ENCODE data around the gene CHST10. TPM values are rescaled to one million over a fixed set of nuclear protein-coding genes. Genes with fewer than 3 reads are reported as not detected.

Gene CHST10
- total and polyA plus RNA-seq, 5 donors from 2014 or later = 0.20 to 0.81 (median 0.75) TPM; not detected in 2

DNA sequence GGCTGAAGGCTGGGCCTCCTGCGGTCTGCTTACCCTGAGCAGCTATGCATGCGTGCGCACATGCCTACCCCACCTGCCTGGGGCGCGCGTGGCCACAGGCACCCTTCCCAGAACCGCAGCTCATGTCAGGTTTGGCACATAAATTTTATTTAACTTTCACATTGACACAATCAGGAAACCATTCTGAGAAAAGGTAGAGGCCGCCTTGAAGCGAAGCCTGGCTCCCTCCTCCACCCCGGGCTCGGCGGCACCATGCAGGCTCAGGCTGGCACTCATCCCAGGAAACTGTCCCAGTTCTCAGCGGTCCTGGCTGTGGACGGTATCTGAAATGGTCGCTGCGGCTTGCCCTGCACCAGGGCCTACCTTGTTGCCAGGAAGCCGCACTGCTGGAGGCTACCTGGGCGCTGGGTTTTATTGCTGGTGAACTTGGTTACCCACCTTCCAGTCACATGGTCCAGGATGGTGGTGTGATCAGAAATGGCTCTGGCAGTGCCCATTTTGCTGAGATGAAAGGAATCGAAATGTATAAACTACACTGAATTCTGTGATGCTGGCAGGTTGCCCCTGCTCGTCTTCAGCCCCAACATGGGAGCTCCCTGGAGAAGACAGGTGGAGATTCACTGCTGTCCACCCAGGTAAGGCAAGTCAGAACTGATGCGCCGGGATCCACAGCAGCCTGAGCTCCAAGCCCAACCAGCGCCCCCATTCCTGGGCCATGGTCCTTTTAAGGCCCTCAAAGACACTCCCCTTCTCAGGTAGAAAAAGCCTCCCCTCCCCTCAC, 25.5 kb downstream of the CHST10 start:
- Mint-ChIP-seq H3K27me3 (peaks cover 4% of the 10 kb centered on the region), H3K4me3 (no peak overlapping the region), H3K4me1 (no peaks in the 10 kb centered on the region), H3K9me3 (no peaks in the 10 kb centered on the region), H3K36me3 (no peaks in the 10 kb centered on the region), H3K27ac (no peak overlapping the region)
- ATAC-seq (ENCODE audit: low read depth in 2 of 2) (no peak), DNase-seq (peak in 1 of 3 donors; percentile 3)
- no peaks in the 10 kb centered on the region for H3K27me3 ChIP-seq (ENCODE audit: control insufficient read depth, insufficient read depth, low read length)
- H3K27ac ChIP-seq (ENCODE audit: insufficient read depth, low read length, poor library complexity, severe bottlenecking) = no peak overlapping the region
- H3K4me3 ChIP-seq (ENCODE audit: low read depth, low read length) = no peak overlapping the region
- no peaks in the 10 kb centered on the region for H3K9me3 ChIP-seq (ENCODE audit: control insufficient read depth in 2 of 2, low read length in 2 of 2)
- no peaks in the 10 kb centered on the region for H3K4me1 ChIP-seq (ENCODE audit: control insufficient read depth, insufficient read depth, low read length, poor library complexity, severe bottlenecking)
- H3K36me3 ChIP-seq (ENCODE audit: control insufficient read depth, insufficient read depth, low read length) = no peaks in the 10 kb centered on the region

GRCh38 chr2:100390001-100390940, 27.2 kb downstream of the CHST10 start:
- no peak overlapping the region for H3K4me3 ChIP-seq (ENCODE audit: low read depth, low read length)
- no peaks in the 10 kb centered on the region for H3K36me3 ChIP-seq (ENCODE audit: control insufficient read depth, insufficient read depth, low read length)
- Mint-ChIP-seq H3K4me1 (no peaks in the 10 kb centered on the region), H3K27ac (no peak overlapping the region), H3K9me3 (no peaks in the 10 kb centered on the region), H3K4me3 (no peak overlapping the region), H3K27me3 (peaks cover 6% of the 10 kb centered on the region), H3K36me3 (no peaks in the 10 kb centered on the region)
- ATAC-seq (ENCODE audit: low read depth in 2 of 2) (no peak), DNase-seq (no peak)
- no peak overlapping the region for H3K27ac ChIP-seq (ENCODE audit: insufficient read depth, low read length, poor library complexity, severe bottlenecking)
- H3K27me3 ChIP-seq (ENCODE audit: control insufficient read depth, insufficient read depth, low read length) = no peaks in the 10 kb centered on the region
- H3K4me1 ChIP-seq (ENCODE audit: control insufficient read depth, insufficient read depth, low read length, poor library complexity, severe bottlenecking) = no peaks in the 10 kb centered on the region
- H3K9me3 ChIP-seq (ENCODE audit: control insufficient read depth in 2 of 2, low read length in 2 of 2) = no peaks in the 10 kb centered on the region

DNA sequence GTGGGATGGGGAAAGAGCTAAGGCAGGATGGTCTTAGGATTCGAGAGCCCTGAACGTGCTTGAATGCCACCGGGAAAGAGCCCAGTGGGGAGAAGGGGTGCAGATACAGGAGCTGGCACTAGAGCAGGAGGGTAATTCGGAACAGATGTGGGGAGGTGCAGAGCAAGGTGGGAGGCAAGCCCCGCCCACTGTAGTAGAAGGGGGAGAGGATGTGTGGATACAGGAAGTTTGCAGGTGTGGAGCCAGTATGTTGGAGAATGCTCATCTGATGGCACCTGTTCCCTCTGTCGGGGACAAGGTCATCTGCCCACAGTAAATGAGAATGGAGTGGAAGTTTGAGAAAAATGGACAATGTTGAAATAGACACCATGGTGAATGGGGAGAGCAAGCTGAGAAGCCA, 28.8 kb downstream of the CHST10 start:
- no peaks in the 10 kb centered on the region for H3K9me3 ChIP-seq (ENCODE audit: control insufficient read depth in 2 of 2, low read length in 2 of 2)
- no peak overlapping the region for H3K4me3 Mint-ChIP-seq
- H3K27ac ChIP-seq (ENCODE audit: insufficient read depth, low read length, poor library complexity, severe bottlenecking) = no peak overlapping the region
- H3K27ac Mint-ChIP-seq = peak overlapping the region in 1 of 3 donors; percentile 5
- DNase-seq = no peak
- no peaks in the 10 kb centered on the region for H3K27me3 ChIP-seq (ENCODE audit: control insufficient read depth, insufficient read depth, low read length)
- no peak overlapping the region for H3K4me3 ChIP-seq (ENCODE audit: low read depth, low read length)
- no peaks in the 10 kb centered on the region for H3K36me3 ChIP-seq (ENCODE audit: control insufficient read depth, insufficient read depth, low read length)
- H3K4me1 Mint-ChIP-seq = no peaks in the 10 kb centered on the region
- H3K36me3 Mint-ChIP-seq = no peaks in the 10 kb centered on the region
- H3K4me1 ChIP-seq (ENCODE audit: control insufficient read depth, insufficient read depth, low read length, poor library complexity, severe bottlenecking) = no peaks in the 10 kb centered on the region
- H3K27me3 Mint-ChIP-seq = peaks cover 13% of the 10 kb centered on the region
- ATAC-seq (ENCODE audit: low read depth in 2 of 2) = no peak
- H3K9me3 Mint-ChIP-seq = no peaks in the 10 kb centered on the region

DNA sequence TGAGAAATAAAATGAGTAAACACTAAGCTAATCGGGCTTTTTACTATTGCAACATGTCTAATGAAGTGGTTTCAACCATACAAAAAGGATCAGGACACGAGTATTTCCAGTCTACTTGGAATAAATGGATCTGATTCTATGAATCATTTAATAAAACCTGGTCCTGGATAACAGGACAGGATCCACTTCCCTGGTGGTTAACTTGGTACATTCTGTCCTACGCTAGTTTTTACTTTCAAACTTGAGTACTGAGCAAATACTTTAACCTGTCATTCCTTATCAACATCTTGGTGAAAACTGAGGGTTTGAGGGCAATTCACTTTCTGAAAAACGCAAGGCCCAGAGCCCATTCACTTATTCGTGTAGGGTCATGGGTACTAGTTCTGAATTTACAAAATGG, 33.5 kb downstream of the CHST10 start:
- no peak overlapping the region for H3K4me3 ChIP-seq (ENCODE audit: low read depth, low read length)
- H3K27me3 Mint-ChIP-seq = peaks cover 13% of the 10 kb centered on the region
- no peak for DNase-seq
- no peaks in the 10 kb centered on the region for H3K36me3 Mint-ChIP-seq
- H3K9me3 ChIP-seq (ENCODE audit: control insufficient read depth in 2 of 2, low read length in 2 of 2) = no peaks in the 10 kb centered on the region
- H3K27ac ChIP-seq (ENCODE audit: insufficient read depth, low read length, poor library complexity, severe bottlenecking) = no peak overlapping the region
- H3K9me3 Mint-ChIP-seq = peaks cover 0 to 3% (median 0%) of the 10 kb centered on the region in 7 donors
- ATAC-seq (ENCODE audit: low read depth in 2 of 2) = no peak
- H3K4me1 ChIP-seq (ENCODE audit: control insufficient read depth, insufficient read depth, low read length, poor library complexity, severe bottlenecking) = no peaks in the 10 kb centered on the region
- H3K36me3 ChIP-seq (ENCODE audit: control insufficient read depth, insufficient read depth, low read length) = no peaks in the 10 kb centered on the region
- no peak overlapping the region for H3K27ac Mint-ChIP-seq
- H3K27me3 ChIP-seq (ENCODE audit: control insufficient read depth, insufficient read depth, low read length) = no peaks in the 10 kb centered on the region
- H3K4me1 Mint-ChIP-seq = peaks cover 0 to 4% (median 0%) of the 10 kb centered on the region in 4 donors
- H3K4me3 Mint-ChIP-seq = no peak overlapping the region

- no peaks in the 10 kb centered on the region for H3K9me3 ChIP-seq (ENCODE audit: control insufficient read depth in 2 of 2, low read length in 2 of 2)
- ATAC-seq (ENCODE audit: low read depth in 2 of 2) (no peak), DNase-seq (no peak)
- Mint-ChIP-seq H3K36me3 (no peaks in the 10 kb centered on the region), H3K27ac (peak overlapping the region in 1 of 3 donors; percentile 45), H3K4me3 (no peak overlapping the region), H3K4me1 (peaks cover 0 to 4% (median 0%) of the 10 kb centered on the region in 4 donors), H3K27me3 (peaks cover 13% of the 10 kb centered on the region), H3K9me3 (peaks cover 0 to 3% (median 0%) of the 10 kb centered on the region in 7 donors)
- H3K4me3 ChIP-seq (ENCODE audit: low read depth, low read length) = no peak overlapping the region
- no peaks in the 10 kb centered on the region for H3K36me3 ChIP-seq (ENCODE audit: control insufficient read depth, insufficient read depth, low read length)
- no peak overlapping the region for H3K27ac ChIP-seq (ENCODE audit: insufficient read depth, low read length, poor library complexity, severe bottlenecking)
- H3K4me1 ChIP-seq (ENCODE audit: control insufficient read depth, insufficient read depth, low read length, poor library complexity, severe bottlenecking) = no peaks in the 10 kb centered on the region
- H3K27me3 ChIP-seq (ENCODE audit: control insufficient read depth, insufficient read depth, low read length) = no peaks in the 10 kb centered on the region
Observed at GRCh38 chr2:100383306-100383705, 34.2 kb downstream of the CHST10 start.

DNA sequence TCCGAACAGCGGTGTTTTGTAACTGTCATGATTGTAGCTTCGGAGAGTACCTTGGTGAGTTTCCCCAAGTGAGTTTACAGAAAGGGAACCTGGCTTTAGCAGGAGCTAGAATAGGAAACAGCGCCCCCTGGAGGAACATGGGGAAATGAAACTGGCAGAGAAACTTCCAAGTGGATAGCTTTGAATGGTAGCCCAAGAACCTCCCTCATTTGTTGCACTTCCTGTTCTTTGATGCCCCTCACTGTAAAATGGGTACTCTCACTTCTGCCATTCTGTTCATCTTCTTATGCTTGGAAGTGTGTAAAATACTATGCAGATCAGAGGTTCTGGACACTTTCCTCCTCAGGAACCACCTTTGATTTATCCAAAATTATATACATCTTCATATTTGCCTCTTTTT, 36.2 kb downstream of the CHST10 start:
- Mint-ChIP-seq H3K27me3 (peaks cover 13% of the 10 kb centered on the region), H3K4me3 (no peak overlapping the region), H3K9me3 (peaks cover 0 to 3% (median 0%) of the 10 kb centered on the region in 7 donors), H3K4me1 (peaks cover 0 to 4% (median 0%) of the 10 kb centered on the region in 4 donors), H3K27ac (no peak overlapping the region), H3K36me3 (no peaks in the 10 kb centered on the region)
- no peaks in the 10 kb centered on the region for H3K36me3 ChIP-seq (ENCODE audit: control insufficient read depth, insufficient read depth, low read length)
- ATAC-seq (ENCODE audit: low read depth in 2 of 2) = peak in 1 of 2 donors; percentile 52
- no peaks in the 10 kb centered on the region for H3K9me3 ChIP-seq (ENCODE audit: control insufficient read depth in 2 of 2, low read length in 2 of 2)
- peak; percentile 38 to 73 (median 46) for DNase-seq
- no peaks in the 10 kb centered on the region for H3K27me3 ChIP-seq (ENCODE audit: control insufficient read depth, insufficient read depth, low read length)
- no peak overlapping the region for H3K27ac ChIP-seq (ENCODE audit: insufficient read depth, low read length, poor library complexity, severe bottlenecking)
- no peak overlapping the region for H3K4me3 ChIP-seq (ENCODE audit: low read depth, low read length)
- H3K4me1 ChIP-seq (ENCODE audit: control insufficient read depth, insufficient read depth, low read length, poor library complexity, severe bottlenecking) = no peaks in the 10 kb centered on the region

DNA sequence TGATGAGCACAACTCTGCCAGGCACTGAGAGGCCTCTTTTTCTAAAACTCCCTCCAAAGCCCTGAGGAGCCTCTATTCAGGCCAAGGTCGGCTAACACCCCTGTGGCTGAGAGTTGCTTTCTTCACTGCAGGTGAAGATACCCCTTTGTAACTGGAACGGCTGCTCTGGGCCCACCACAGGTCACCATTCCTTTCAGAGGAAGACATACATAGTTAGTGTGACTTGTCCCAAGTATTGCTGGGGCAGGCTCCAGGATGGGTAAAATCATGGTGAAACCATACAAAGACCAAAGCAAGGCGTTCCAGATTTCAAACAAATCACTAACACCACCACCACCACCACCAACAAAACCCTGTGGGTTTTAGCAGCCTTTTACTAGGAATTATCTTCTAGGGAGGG, 36.8 kb downstream of the CHST10 start:
- H3K27me3 Mint-ChIP-seq = peaks cover 13% of the 10 kb centered on the region
- H3K27ac Mint-ChIP-seq = no peak overlapping the region
- Histone ChIP-seq H3K27ac (ENCODE audit: insufficient read depth, low read length, poor library complexity, severe bottlenecking) (no peak overlapping the region), H3K9me3 (ENCODE audit: control insufficient read depth in 2 of 2, low read length in 2 of 2) (no peaks in the 10 kb centered on the region), H3K36me3 (ENCODE audit: control insufficient read depth, insufficient read depth, low read length) (no peaks in the 10 kb centered on the region), H3K27me3 (ENCODE audit: control insufficient read depth, insufficient read depth, low read length) (no peaks in the 10 kb centered on the region), H3K4me1 (ENCODE audit: control insufficient read depth, insufficient read depth, low read length, poor library complexity, severe bottlenecking) (no peaks in the 10 kb centered on the region), H3K4me3 (ENCODE audit: low read depth, low read length) (no peak overlapping the region)
- no peak overlapping the region for H3K4me3 Mint-ChIP-seq
- DNase-seq (no peak), ATAC-seq (ENCODE audit: low read depth in 2 of 2) (no peak)
- no peaks in the 10 kb centered on the region for H3K36me3 Mint-ChIP-seq
- H3K4me1 Mint-ChIP-seq = peaks cover 0 to 4% (median 0%) of the 10 kb centered on the region in 4 donors
- H3K9me3 Mint-ChIP-seq = peaks cover 0 to 3% (median 0%) of the 10 kb centered on the region in 7 donors

All from CD4-positive, CD25-positive, alpha-beta regulatory T cell (primary cell).